Stomach (tissue), 9 donors: Measurements from ENCODE around the gene CREB5. TPM values are rescaled to one million over a fixed set of nuclear protein-coding genes. Genes with fewer than 3 reads are reported as not detected.

Experiments used
- DNase-seq, 2 donors: peaks; one replicate each; pipeline versions ENCODE4 v3.0.0 to v3.0.0-alpha.2; 2013 to 2019
- H3K27ac ChIP-seq, 5 donors: fragments of 200-600 bp in 4 of 5; sonication (generic) in 4 of 5; one replicate each; pipeline ENCODE4 v1.5.1; 2013 to 2019; ENCODE audit warnings: mild to moderate bottlenecking in 1 of 5, moderate library complexity in 1 of 5
- H3K27me3 ChIP-seq, 3 donors: fragments of 200-600 bp; sonication (generic); one replicate each; pipeline ENCODE4 v1.5.1; 2017 to 2019; ENCODE audit warnings: mixed run types in 1 of 3
- H3K36me3 ChIP-seq, 4 donors: fragments of 200-600 bp; sonication (generic); 1 replicate in 3 of 4; 2 replicates in 1 of 4; pipeline ENCODE4 v1.5.1; 2016 to 2019
- H3K4me1 ChIP-seq, 4 donors: fragments of 200-600 bp; sonication (generic); one replicate each; pipeline ENCODE4 v1.5.1; 2016 to 2019
- H3K4me3 ChIP-seq, 4 donors: fragments of 200-600 bp; sonication (generic) in 3 of 4; one replicate each; pipeline ENCODE4 v1.5.1; 2016 to 2019; ENCODE audit warnings: mild to moderate bottlenecking in 1 of 4
- H3K9me3 ChIP-seq, 4 donors: fragments of 200-600 bp; sonication (generic); one replicate each; pipeline ENCODE4 v1.5.1; 2016 to 2019
- EP300 ChIP-seq: sonication (generic); formaldehyde crosslinking; IDR thresholded peaks from one replicate; pipeline ENCODE4 v1.6.1; 2017; ENCODE audit warnings: antibody characterized with exemption
- POLR2A ChIP-seq, 4 donors: fragments of 450-650 bp; IDR thresholded peaks; one replicate each; pipeline ENCODE4 v1.6.1; 2016; ENCODE audit warnings: antibody characterized with exemption in 4 of 4, control low read depth in 2 of 4, mild to moderate bottlenecking in 1 of 4, moderate library complexity in 1 of 4
- POLR2AphosphoS5 ChIP-seq, 3 donors: sonication (generic); formaldehyde crosslinking; IDR thresholded peaks; one replicate each; pipeline ENCODE4 v1.6.1; 2016; ENCODE audit warnings: antibody characterized with exemption in 3 of 3
- WGBS, 5 donors: extraction: QIAGEN DNeasy Blood & Tissue Kit in 3 of 5; methylation state at CpG; one replicate each; pipeline versions ENCODE4 v1.1.5 to v1.1.7; 2013 to 2018; 5-methylcytosine and 5-hydroxymethylcytosine counted together
- intact Hi-C: fragments of 100-400 bp; cut with DNase I; formaldehyde crosslinking; loops from one replicate; pipeline ENCODE4 v1.15.1; 2023; ENCODE audit warnings: low total_unique reads
- polyA plus RNA-seq, 3 donors: library from polyadenylated mRNA; stranded (reverse); fragments of 200-250 nt; gene quantifications; one replicate each; pipeline ENCODE4 v1.2.3, GENCODE V29; 2013
- total RNA-seq, 5 donors: library from RNA; depleted of rRNA; stranded (reverse); fragments of >200 nt; gene quantifications; one replicate each; pipeline versions ENCODE4 v1.1.0 to v1.2.3, GENCODE V29; 2014 to 2016
- TF ChIP-seq, protein P1 (sequence below), 7 experiments: fragments of 450-650 bp in 4 of 7; fragments of 200-600 bp in 3 of 7; sonication (generic) in 3 of 7; IDR thresholded peaks; one replicate each; pipeline ENCODE4 v1.5.1; 2016 to 2019; ENCODE audit warnings: antibody characterized with exemption in 7 of 7, control low read depth in 2 of 7, mild to moderate bottlenecking in 1 of 7
- donor health status: healthy with polysubstance abuse.
- donor health status: Bipolar disorder and iron deficiency.
- donor health status: healthy.

Gene CREB5
- total and polyA plus RNA-seq, 8 donors = 0.68 to 30.3 (median 1.5) TPM; not detected in 1

DNA sequence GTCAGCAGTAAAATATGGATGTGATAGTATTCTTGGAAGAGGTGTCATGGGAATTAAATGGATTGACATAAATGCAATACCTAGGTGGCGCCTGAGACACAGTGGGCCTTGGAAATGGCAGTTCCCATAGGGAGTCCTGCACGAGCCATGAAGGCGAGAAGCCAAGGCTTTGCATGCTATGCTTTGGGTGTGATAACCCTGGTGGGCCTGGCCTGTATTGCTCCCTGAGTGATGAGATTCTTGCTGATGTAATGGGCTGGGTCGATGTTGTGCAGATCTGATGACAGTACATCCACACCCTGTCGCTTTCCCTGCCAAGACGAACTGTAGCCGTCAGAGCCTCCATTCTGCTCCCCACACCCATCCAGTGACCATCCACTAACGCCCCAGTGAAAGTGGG is 46.4 kb downstream of the CREB5 start:
- Histone ChIP-seq H3K9me3 (peaks cover 0 to 5% (median 0%) of the 10 kb centered on the region in 4 donors), H3K4me3 (no peak overlapping the region), H3K27me3 (no peaks in the 10 kb centered on the region), H3K36me3 (no peaks in the 10 kb centered on the region), H3K4me1 (no peaks in the 10 kb centered on the region), H3K27ac (no peak overlapping the region)
- intact Hi-C loops = no loop called here
- TF ChIP-seq EP300 (no peak), POLR2A (IDR thresholded peaks at IDR 0.05) (no peak), POLR2AphosphoS5 (IDR thresholded peaks at IDR 0.05) (no peak)
- TF ChIP-seq, protein P1, sequence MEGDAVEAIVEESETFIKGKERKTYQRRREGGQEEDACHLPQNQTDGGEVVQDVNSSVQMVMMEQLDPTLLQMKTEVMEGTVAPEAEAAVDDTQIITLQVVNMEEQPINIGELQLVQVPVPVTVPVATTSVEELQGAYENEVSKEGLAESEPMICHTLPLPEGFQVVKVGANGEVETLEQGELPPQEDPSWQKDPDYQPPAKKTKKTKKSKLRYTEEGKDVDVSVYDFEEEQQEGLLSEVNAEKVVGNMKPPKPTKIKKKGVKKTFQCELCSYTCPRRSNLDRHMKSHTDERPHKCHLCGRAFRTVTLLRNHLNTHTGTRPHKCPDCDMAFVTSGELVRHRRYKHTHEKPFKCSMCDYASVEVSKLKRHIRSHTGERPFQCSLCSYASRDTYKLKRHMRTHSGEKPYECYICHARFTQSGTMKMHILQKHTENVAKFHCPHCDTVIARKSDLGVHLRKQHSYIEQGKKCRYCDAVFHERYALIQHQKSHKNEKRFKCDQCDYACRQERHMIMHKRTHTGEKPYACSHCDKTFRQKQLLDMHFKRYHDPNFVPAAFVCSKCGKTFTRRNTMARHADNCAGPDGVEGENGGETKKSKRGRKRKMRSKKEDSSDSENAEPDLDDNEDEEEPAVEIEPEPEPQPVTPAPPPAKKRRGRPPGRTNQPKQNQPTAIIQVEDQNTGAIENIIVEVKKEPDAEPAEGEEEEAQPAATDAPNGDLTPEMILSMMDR (IDR thresholded peaks at IDR 0.05) = no peak
- WGBS, 5 donors = 67 to 89% (median 79%) methylated on average over 8 of the region's 8 CpGs
- peak in 1 of 2 donors; percentile 24 for DNase-seq

DNA sequence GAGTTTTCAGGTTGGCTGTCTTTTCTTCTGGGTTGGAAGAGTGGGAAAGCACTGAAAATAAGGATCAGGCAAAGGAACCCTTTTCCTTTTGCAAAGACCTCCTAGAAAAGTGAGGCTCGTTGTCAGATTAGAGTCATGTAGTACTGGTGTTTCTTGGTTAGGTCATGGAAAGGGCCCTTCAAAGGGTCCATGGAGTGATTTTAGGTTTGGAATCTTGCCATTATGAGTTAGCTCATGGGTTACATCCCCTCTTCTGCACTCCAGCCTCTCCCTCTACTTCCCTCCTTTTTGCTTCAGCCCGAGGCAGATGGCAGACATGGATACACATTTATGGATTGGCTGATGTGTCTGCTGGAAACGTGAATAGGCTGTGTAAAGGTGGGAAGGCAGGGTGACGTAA is 47.0 kb downstream of the CREB5 start:
- intact Hi-C loops = no loop called here
- no peak for DNase-seq
- H3K4me3 ChIP-seq = no peak overlapping the region
- no peaks in the 10 kb centered on the region for H3K27me3 ChIP-seq
- no peaks in the 10 kb centered on the region for H3K36me3 ChIP-seq
- H3K9me3 ChIP-seq = peaks cover 0 to 5% (median 0%) of the 10 kb centered on the region in 4 donors
- no peaks in the 10 kb centered on the region for H3K4me1 ChIP-seq
- no peak for TF ChIP-seq POLR2A (IDR thresholded peaks at IDR 0.05)
- no peak for TF ChIP-seq POLR2AphosphoS5 (IDR thresholded peaks at IDR 0.05)
- TF ChIP-seq, protein P1 (IDR thresholded peaks at IDR 0.05) = no peak
- TF ChIP-seq EP300 = no peak
- H3K27ac ChIP-seq = no peak overlapping the region
- WGBS, 5 donors = 82 to 90% (median 86%) methylated on average over 4 of the region's 4 CpGs

DNA sequence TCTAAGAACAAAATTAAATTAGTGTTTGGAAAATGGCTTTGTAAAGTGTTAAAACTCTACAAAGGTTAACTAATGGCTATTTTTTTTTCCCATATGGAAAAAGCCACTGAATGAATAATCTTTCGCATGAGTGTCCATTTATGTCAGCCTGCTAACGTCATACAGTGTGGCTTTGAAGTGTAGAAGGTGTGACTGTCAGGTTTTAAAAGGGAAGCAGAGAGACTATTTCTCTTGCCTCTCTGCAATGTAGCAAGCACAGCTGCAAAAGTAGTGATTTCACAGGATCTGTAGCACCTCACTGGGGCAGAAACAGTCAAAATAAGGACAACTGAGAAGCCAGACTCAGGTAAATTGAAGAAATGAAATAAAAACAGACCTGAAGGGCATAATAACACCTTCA is 53.4 kb downstream of the CREB5 start:
- no peak for TF ChIP-seq EP300
- no peak for TF ChIP-seq POLR2A (IDR thresholded peaks at IDR 0.05)
- TF ChIP-seq, protein P1 (IDR thresholded peaks at IDR 0.05) = no peak
- TF ChIP-seq POLR2AphosphoS5 (IDR thresholded peaks at IDR 0.05) = no peak
- no peaks in the 10 kb centered on the region for H3K27me3 ChIP-seq
- intact Hi-C loops = no loop called here
- H3K27ac ChIP-seq = no peak overlapping the region
- no peaks in the 10 kb centered on the region for H3K4me1 ChIP-seq
- DNase-seq = no peak
- H3K9me3 ChIP-seq = peaks cover 0 to 5% (median 0%) of the 10 kb centered on the region in 4 donors
- H3K4me3 ChIP-seq = no peak overlapping the region
- no peaks in the 10 kb centered on the region for H3K36me3 ChIP-seq
- WGBS, 5 donors = 68 to 83% (median 76%) methylated on average over 2 of the region's 2 CpGs

DNA sequence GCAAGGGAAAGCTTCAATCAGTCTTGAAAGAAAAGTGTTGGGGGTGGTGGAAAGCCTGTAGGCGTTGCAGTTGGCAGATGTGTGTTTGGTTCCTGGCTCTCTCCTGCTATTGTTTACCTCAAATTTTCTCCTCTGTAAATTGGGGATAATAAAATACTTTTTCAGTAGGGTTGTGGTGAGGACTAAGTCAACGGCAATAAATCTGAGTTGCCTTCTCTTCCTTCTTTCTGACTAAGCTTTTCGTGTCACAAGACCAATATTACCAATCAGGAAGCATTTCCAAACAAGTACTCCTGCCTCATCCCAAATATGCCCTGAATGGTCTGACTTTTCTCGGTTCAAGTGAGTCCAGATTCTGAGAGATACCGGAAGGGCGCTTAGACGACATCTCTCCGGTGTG is 54.0 kb downstream of the CREB5 start:
- Histone ChIP-seq H3K9me3 (peaks cover 0 to 5% (median 0%) of the 10 kb centered on the region in 4 donors), H3K27me3 (no peaks in the 10 kb centered on the region), H3K27ac (no peak overlapping the region), H3K36me3 (no peaks in the 10 kb centered on the region), H3K4me1 (no peaks in the 10 kb centered on the region), H3K4me3 (no peak overlapping the region)
- TF ChIP-seq, protein P1 (IDR thresholded peaks at IDR 0.05) = no peak
- TF ChIP-seq POLR2AphosphoS5 (IDR thresholded peaks at IDR 0.05) (no peak), EP300 (no peak), POLR2A (IDR thresholded peaks at IDR 0.05) (no peak)
- intact Hi-C loops = no loop called here
- 73 to 84% (median 77%) methylated on average over 8 of the region's 8 CpGs for WGBS, 5 donors
- DNase-seq = no peak
